Tibial nerve (tissue), 4 donors: ENCODE results near the gene RIMS4. TPM values are rescaled to one million over a fixed set of nuclear protein-coding genes. Genes with fewer than 3 reads are reported as not detected.

Experiments
- DNase-seq, 2 donors: peaks; one replicate each; pipeline ENCODE4 v3.0.0-alpha.2; 2019; ENCODE audit warnings: low spot score in 2 of 2
- H3K27ac ChIP-seq, 4 donors: fragments of 200-600 bp; sonication (generic) in 3 of 4; one replicate each; pipeline ENCODE4 v1.5.1; 2017 to 2019; ENCODE audit warnings: mild to moderate bottlenecking in 1 of 4
- H3K27me3 ChIP-seq, 2 donors: fragments of 200-600 bp; sonication (generic) in 1 of 2; one replicate each; pipeline versions ENCODE4 v1.5.1 to v1.6.0; 2017 to 2019
- H3K36me3 ChIP-seq, 3 donors: fragments of 200-600 bp; sonication (generic); one replicate each; pipeline ENCODE4 v1.5.1; 2018 to 2019
- H3K4me1 ChIP-seq, 4 donors: fragments of 200-600 bp; sonication (generic) in 3 of 4; one replicate each; pipeline ENCODE4 v1.5.1; 2017 to 2019
- H3K4me3 ChIP-seq, 4 donors: fragments of 200-600 bp; sonication (generic) in 3 of 4; one replicate each; pipeline ENCODE4 v1.5.1; 2017 to 2019; ENCODE audit warnings: mild to moderate bottlenecking in 1 of 4, moderate library complexity in 1 of 4
- H3K9me3 ChIP-seq, 4 donors: fragments of 200-600 bp; sonication (generic) in 3 of 4; one replicate each; pipeline ENCODE4 v1.5.1; 2017 to 2019
- CTCF ChIP-seq, 5 experiments: fragments of 200-600 bp in 3 of 5; fragments of 450-650 bp in 2 of 5; sonication (generic) in 3 of 5; IDR thresholded peaks; one replicate each; pipeline ENCODE4 v1.5.1; 2016 to 2019; ENCODE audit warnings: antibody characterized with exemption in 5 of 5, mild to moderate bottlenecking in 3 of 5, moderate library complexity in 2 of 5
- EP300 ChIP-seq, 2 donors: sonication (generic); formaldehyde crosslinking; IDR thresholded peaks; one replicate each; pipeline ENCODE4 v1.6.1; 2017; ENCODE audit warnings: antibody characterized with exemption in 2 of 2, mild to moderate bottlenecking in 1 of 2
- POLR2A ChIP-seq, 2 donors: fragments of 450-650 bp; IDR thresholded peaks; one replicate each; pipeline ENCODE4 v1.6.1; 2017; ENCODE audit warnings: antibody characterized with exemption in 2 of 2, mild to moderate bottlenecking in 2 of 2, moderate library complexity in 2 of 2
- WGBS, 2 donors: methylation state at CpG; one replicate each; pipeline ENCODE4 v1.1.5; 2018; 5-methylcytosine and 5-hydroxymethylcytosine counted together
- total RNA-seq, 4 donors: library from RNA; depleted of rRNA; stranded (reverse); fragments of >200 nt; gene quantifications; one replicate each; pipeline ENCODE4 v1.1.0, GENCODE V29; 2016

The RIMS4 gene
- total RNA-seq, 4 donors from 2014 or later = 0.21 to 4.7 (median 1.7) TPM

DNA sequence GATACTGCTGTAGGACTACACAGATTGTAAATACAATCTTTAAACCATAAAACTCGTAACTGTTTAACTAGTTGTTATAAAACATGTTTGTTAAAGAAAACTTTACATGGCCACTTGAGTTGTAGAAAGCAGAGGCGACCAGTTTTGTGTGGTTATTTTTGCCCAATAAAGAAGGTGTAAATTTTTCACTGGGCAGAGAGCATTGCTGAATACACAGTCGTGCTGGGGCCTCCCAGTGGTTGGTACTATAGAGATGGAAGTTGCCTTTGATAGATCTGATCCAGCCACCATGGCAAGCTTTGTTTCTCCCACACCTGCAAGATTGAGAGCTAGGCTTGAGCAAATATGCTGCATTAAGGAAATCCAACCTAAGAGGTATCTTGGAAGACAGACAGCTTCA is 41.2 kb upstream of the RIMS4 start:
- DNase-seq = no peak
- H3K27ac ChIP-seq = no peak overlapping the region
- no peak overlapping the region for H3K4me3 ChIP-seq
- no peaks in the 10 kb centered on the region for H3K4me1 ChIP-seq
- no peak for TF ChIP-seq EP300 (IDR thresholded peaks at IDR 0.05)
- no peak for TF ChIP-seq CTCF (IDR thresholded peaks at IDR 0.05)
- TF ChIP-seq POLR2A (IDR thresholded peaks at IDR 0.05) = no peak
- no peaks in the 10 kb centered on the region for H3K36me3 ChIP-seq
- no peaks in the 10 kb centered on the region for H3K27me3 ChIP-seq
- no peaks in the 10 kb centered on the region for H3K9me3 ChIP-seq
- 54 to 56% methylated on average over 3 of the region's 3 CpGs for WGBS, 2 donors

- WGBS, 2 donors = 41 to 54% methylated on average over 1 of the region's 1 CpG
- Histone ChIP-seq H3K9me3 (no peaks in the 10 kb centered on the region), H3K27me3 (no peaks in the 10 kb centered on the region), H3K4me1 (no peaks in the 10 kb centered on the region), H3K4me3 (no peak overlapping the region), H3K27ac (no peak overlapping the region), H3K36me3 (no peaks in the 10 kb centered on the region)
- TF ChIP-seq POLR2A (IDR thresholded peaks at IDR 0.05) = no peak
- no peak for TF ChIP-seq EP300 (IDR thresholded peaks at IDR 0.05)
- no peak for TF ChIP-seq CTCF (IDR thresholded peaks at IDR 0.05)
- no peak for DNase-seq
Observed at GRCh38 chr20:44850837-44851236, 40.5 kb upstream of the RIMS4 start.

DNA sequence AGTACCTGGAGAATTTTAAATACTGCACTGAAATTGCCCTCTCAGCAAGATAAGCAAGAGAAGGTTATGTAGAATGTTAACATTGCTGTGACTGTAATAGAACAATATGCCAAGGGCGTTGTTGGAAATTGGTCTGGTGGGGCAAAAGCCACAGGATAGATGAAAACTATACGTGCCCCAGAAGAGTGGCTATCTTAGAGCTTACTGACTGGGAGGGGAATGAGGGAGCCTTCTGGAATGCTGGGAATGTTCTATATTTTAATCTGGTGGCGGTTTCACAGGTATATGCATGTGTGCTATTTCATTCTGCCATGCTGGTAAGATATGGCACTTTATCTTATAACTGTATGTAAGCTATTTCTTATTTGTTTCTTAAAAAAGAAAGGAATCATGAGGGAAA is 39.9 kb upstream of the RIMS4 start:
- H3K36me3 ChIP-seq = no peaks in the 10 kb centered on the region
- TF ChIP-seq EP300 (IDR thresholded peaks at IDR 0.05) (no peak), CTCF (IDR thresholded peaks at IDR 0.05) (no peak), POLR2A (IDR thresholded peaks at IDR 0.05) (no peak)
- no peaks in the 10 kb centered on the region for H3K4me1 ChIP-seq
- 58 to 62% methylated on average over 3 of the region's 3 CpGs for WGBS, 2 donors
- H3K27me3 ChIP-seq = no peaks in the 10 kb centered on the region
- no peak overlapping the region for H3K4me3 ChIP-seq
- H3K9me3 ChIP-seq = no peaks in the 10 kb centered on the region
- DNase-seq = no peak
- no peak overlapping the region for H3K27ac ChIP-seq

- H3K36me3 ChIP-seq = no peaks in the 10 kb centered on the region
- H3K9me3 ChIP-seq = no peaks in the 10 kb centered on the region
- H3K4me1 ChIP-seq = no peaks in the 10 kb centered on the region
- 61 to 76% methylated on average over 1 of the region's 1 CpG for WGBS, 2 donors
- no peaks in the 10 kb centered on the region for H3K27me3 ChIP-seq
- DNase-seq = no peak
- TF ChIP-seq EP300 (IDR thresholded peaks at IDR 0.05) = no peak
- H3K4me3 ChIP-seq = no peak overlapping the region
- no peak overlapping the region for H3K27ac ChIP-seq
Observed at GRCh38 chr20:44849703-44850102, 39.4 kb upstream of the RIMS4 start.

DNA sequence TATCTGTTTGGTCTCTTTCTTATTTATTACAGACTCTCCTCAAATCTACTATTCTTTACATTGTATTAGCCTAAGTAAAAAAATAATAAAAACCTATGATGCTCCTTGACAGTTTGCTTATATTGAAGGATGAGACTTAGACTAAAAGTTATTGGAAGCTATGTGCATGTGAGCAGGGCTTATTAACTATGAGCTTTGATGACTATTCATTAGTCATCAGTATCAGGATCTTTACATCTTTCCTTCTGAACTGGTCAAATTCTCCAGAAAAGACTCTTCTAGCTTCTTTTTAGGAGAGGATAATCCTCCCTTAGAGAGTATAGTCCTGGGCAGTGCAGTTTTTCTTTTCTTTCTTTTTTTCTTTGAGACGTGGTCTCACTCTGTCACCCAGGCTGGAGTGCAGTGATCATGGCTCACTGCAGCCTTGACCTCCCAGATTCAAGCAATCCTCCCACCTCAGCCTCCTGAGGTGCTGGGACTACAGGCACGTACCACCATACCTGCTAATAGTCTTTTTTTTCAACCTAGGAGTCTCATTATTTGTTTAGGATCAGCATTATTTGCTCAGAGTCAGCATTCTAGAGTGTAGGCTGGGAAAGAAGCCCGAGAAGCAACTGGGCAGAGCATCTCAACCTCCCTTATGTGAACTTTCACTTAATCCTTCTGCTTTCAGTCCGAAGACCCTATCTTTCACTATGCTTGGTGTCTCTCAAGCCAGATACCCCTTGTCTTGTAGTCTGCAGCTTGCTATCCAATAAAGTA is 38.1 kb upstream of the RIMS4 start:
- no peak overlapping the region for H3K4me3 ChIP-seq
- peaks cover 0 to 6% of the 10 kb centered on the region in 2 donors for H3K27me3 ChIP-seq
- WGBS, 2 donors = 78 to 80% methylated on average over 4 of the region's 4 CpGs
- TF ChIP-seq POLR2A (IDR thresholded peaks at IDR 0.05) = no peak
- no peak for TF ChIP-seq CTCF (IDR thresholded peaks at IDR 0.05)
- no peak for TF ChIP-seq EP300 (IDR thresholded peaks at IDR 0.05)
- H3K4me1 ChIP-seq = no peaks in the 10 kb centered on the region
- H3K9me3 ChIP-seq = no peaks in the 10 kb centered on the region
- DNase-seq = no peak
- no peaks in the 10 kb centered on the region for H3K36me3 ChIP-seq
- H3K27ac ChIP-seq = no peak overlapping the region
